ENCODE measurements around the gene CCDC91.

CCDC91 gene

GRCh38 chr12:28513983-28514382 lies 323.7 kb downstream of the CCDC91 start:
- POLR2A ChIA-PET = no interaction called here
- TF ChIP-seq ARNT (IDR thresholded peaks at IDR 0.05) (no peak), TARDBP (IDR thresholded peaks at IDR 0.05) (no peak), SUZ12 (IDR thresholded peaks at IDR 0.05) (no peak), FOXA1 (IDR thresholded peaks at IDR 0.05) (no peak), PKNOX1 (IDR thresholded peaks at IDR 0.05) (no peak), ELF4 (IDR thresholded peaks at IDR 0.05) (no peak), HDGF (IDR thresholded peaks at IDR 0.05; ENCODE audit: borderline replicate concordance) (no peak), FOXM1 (IDR thresholded peaks at IDR 0.05; ENCODE audit: borderline replicate concordance) (no peak), NFRKB (IDR thresholded peaks at IDR 0.05) (no peak), BHLHE40 (IDR thresholded peaks at IDR 0.05; ENCODE audit: borderline replicate concordance) (no peak), SP1 (IDR thresholded peaks at IDR 0.05) (no peak), CTBP1 (IDR thresholded peaks at IDR 0.05; ENCODE audit: borderline replicate concordance) (no peak), L3MBTL2 (conservative IDR thresholded peaks at IDR 0.05) (no peak), FOXK2 (IDR thresholded peaks at IDR 0.05) (no peak), LEF1 (IDR thresholded peaks at IDR 0.05; ENCODE audit: borderline replicate concordance) (no peak), ZNF384 (IDR thresholded peaks at IDR 0.05) (no peak)
- CTCF ChIA-PET = no interaction called here
- no peak for DNase-seq (ENCODE audit: extremely low spot score)

DNA sequence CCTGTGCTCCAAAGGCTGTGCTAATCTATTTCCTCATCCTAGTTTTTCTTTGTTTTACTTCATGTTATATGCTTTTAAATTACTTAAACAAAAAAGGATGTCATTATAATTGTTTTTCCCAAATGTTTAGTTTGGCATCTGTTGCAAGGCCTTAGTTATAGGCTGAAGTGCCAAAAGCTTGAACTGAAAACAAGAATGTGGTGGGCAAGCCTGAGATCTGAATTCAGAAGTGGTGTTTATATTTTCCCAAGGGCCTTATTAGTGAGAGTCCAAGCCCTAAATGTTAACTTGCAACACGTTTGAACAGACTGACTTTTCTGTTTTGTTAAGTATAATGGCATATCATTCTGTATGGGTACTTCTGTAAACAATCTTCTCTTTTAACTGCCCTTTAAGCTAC lies 326.8 kb downstream of the CCDC91 start:
- POLR2A ChIA-PET = no interaction called here
- CTCF ChIA-PET = no interaction called here
- DNase-seq (ENCODE audit: extremely low spot score) = no peak
- TF ChIP-seq FOXM1 (IDR thresholded peaks at IDR 0.05; ENCODE audit: borderline replicate concordance) (no peak), FOXA1 (IDR thresholded peaks at IDR 0.05) (no peak), SUZ12 (IDR thresholded peaks at IDR 0.05) (no peak), TARDBP (IDR thresholded peaks at IDR 0.05) (no peak), HDGF (IDR thresholded peaks at IDR 0.05; ENCODE audit: borderline replicate concordance) (no peak), CTBP1 (IDR thresholded peaks at IDR 0.05; ENCODE audit: borderline replicate concordance) (no peak), ZNF384 (IDR thresholded peaks at IDR 0.05) (no peak), ARNT (IDR thresholded peaks at IDR 0.05) (no peak), LEF1 (IDR thresholded peaks at IDR 0.05; ENCODE audit: borderline replicate concordance) (no peak), FOXK2 (IDR thresholded peaks at IDR 0.05) (no peak), NFRKB (IDR thresholded peaks at IDR 0.05) (no peak), L3MBTL2 (conservative IDR thresholded peaks at IDR 0.05) (no peak), ELF4 (IDR thresholded peaks at IDR 0.05) (no peak)

- DNase-seq (ENCODE audit: extremely low spot score) = no peak
- ChIA-PET POLR2A (no interaction called here), CTCF (no interaction called here)
- TF ChIP-seq LEF1 (IDR thresholded peaks at IDR 0.05; ENCODE audit: borderline replicate concordance) = no peak
- TF ChIP-seq HDGF (IDR thresholded peaks at IDR 0.05; ENCODE audit: borderline replicate concordance) = no peak
- no peak for TF ChIP-seq ARNT (IDR thresholded peaks at IDR 0.05)
- TF ChIP-seq CTBP1 (IDR thresholded peaks at IDR 0.05; ENCODE audit: borderline replicate concordance) = no peak
These were observed 337.5 kb downstream of the CCDC91 start for GRCh38 chr12:28527631-28528249.

DNA sequence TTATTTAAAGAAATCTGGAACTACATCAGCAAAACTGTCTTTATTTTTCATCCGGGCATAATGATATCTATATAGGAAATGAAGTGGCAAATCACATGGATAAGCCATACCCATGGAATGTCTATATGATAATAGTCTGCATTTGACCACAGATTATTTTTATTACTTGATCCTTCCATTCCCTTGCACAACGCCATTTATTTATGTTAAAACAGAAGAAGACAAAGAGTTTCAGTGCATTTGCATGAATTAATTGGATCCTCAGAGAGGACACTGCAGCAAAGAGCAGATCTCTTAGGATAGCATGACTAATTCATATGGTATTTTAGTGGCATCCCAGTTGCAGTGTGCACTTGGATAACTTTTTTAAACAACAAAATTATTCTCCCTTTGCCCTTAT lies 345.0 kb downstream of the CCDC91 start:
- no peak for TF ChIP-seq PKNOX1 (IDR thresholded peaks at IDR 0.05)
- no peak for TF ChIP-seq HDGF (IDR thresholded peaks at IDR 0.05; ENCODE audit: borderline replicate concordance)
- no peak for TF ChIP-seq LEF1 (IDR thresholded peaks at IDR 0.05; ENCODE audit: borderline replicate concordance)
- TF ChIP-seq SUZ12 (IDR thresholded peaks at IDR 0.05) = no peak
- CTCF ChIA-PET = no interaction called here
- POLR2A ChIA-PET = no interaction called here
- DNase-seq (ENCODE audit: extremely low spot score) = no peak

DNA sequence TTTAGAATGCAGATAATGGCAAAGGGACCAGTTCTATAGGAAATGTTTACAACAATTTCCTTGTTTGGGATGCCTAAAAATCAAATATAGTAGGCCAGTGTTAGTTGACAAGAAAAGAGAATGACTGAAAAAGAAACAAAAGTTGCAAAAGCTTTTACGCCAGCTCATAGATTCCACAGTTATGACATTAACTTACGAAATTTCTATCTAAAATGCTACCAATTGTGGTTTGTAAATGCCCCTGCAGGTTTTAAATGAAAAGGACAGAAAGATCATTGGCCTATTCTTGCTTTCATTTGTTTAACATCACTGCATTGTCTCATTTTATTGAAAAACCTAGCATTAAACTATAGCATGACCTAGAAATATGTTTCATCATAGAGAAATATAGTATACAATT lies 345.8 kb downstream of the CCDC91 start:
- ChIA-PET CTCF (interaction anchor here (1.0 kb wide), 1 partner anchor 9 kb away, joined by 4 read pairs; no protein-coding TSS in a partner anchor), POLR2A (no interaction called here)
- TF ChIP-seq PKNOX1 (IDR thresholded peaks at IDR 0.05) (no peak), NFRKB (IDR thresholded peaks at IDR 0.05) (no peak), LEF1 (IDR thresholded peaks at IDR 0.05; ENCODE audit: borderline replicate concordance) (no peak), SUZ12 (IDR thresholded peaks at IDR 0.05) (no peak), FOXA1 (IDR thresholded peaks at IDR 0.05) (no peak), ELF4 (IDR thresholded peaks at IDR 0.05) (no peak), FOXK2 (IDR thresholded peaks at IDR 0.05) (no peak), BHLHE40 (IDR thresholded peaks at IDR 0.05; ENCODE audit: borderline replicate concordance) (no peak), CTBP1 (IDR thresholded peaks at IDR 0.05; ENCODE audit: borderline replicate concordance) (no peak), SP1 (IDR thresholded peaks at IDR 0.05) (no peak), FOXM1 (IDR thresholded peaks at IDR 0.05; ENCODE audit: borderline replicate concordance) (no peak), TARDBP (IDR thresholded peaks at IDR 0.05) (no peak), ARNT (IDR thresholded peaks at IDR 0.05) (no peak), L3MBTL2 (conservative IDR thresholded peaks at IDR 0.05) (no peak)
- DNase-seq (ENCODE audit: extremely low spot score) = no peak

DNA sequence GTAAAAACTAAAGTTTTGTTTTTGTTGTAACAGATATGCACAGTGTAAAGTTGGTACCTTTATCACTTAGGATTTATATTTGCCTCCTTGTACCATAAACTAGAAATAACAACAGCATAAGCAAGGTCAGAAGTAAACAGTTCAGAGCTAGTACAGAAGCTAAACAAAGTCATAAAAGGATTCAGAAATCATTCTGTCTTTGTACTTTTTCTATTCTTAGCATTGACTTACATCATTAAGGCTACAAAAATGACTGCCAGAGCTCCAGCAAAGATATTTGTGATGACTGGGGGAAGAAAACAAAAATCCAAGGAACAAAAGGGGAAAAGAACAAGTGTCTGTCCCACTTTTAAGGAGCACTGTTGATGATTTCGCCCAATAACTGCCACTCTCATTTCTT lies 347.2 kb downstream of the CCDC91 start:
- DNase-seq (ENCODE audit: extremely low spot score) = no peak
- ChIA-PET POLR2A (no interaction called here), CTCF (no interaction called here)
- TF ChIP-seq ARNT (IDR thresholded peaks at IDR 0.05) = no peak
- no peak for TF ChIP-seq FOXK2 (IDR thresholded peaks at IDR 0.05)
- TF ChIP-seq ZNF384 (IDR thresholded peaks at IDR 0.05) = no peak
- no peak for TF ChIP-seq HDGF (IDR thresholded peaks at IDR 0.05; ENCODE audit: borderline replicate concordance)
- no peak for TF ChIP-seq L3MBTL2 (conservative IDR thresholded peaks at IDR 0.05)
- no peak for TF ChIP-seq LEF1 (IDR thresholded peaks at IDR 0.05; ENCODE audit: borderline replicate concordance)
- no peak for TF ChIP-seq ELF4 (IDR thresholded peaks at IDR 0.05)
- no peak for TF ChIP-seq NFRKB (IDR thresholded peaks at IDR 0.05)
- no peak for TF ChIP-seq SP1 (IDR thresholded peaks at IDR 0.05)
- TF ChIP-seq BHLHE40 (IDR thresholded peaks at IDR 0.05; ENCODE audit: borderline replicate concordance) = no peak
- no peak for TF ChIP-seq TARDBP (IDR thresholded peaks at IDR 0.05)
- TF ChIP-seq CTBP1 (IDR thresholded peaks at IDR 0.05; ENCODE audit: borderline replicate concordance) = no peak
- no peak for TF ChIP-seq FOXA1 (IDR thresholded peaks at IDR 0.05)
- no peak for TF ChIP-seq FOXM1 (IDR thresholded peaks at IDR 0.05; ENCODE audit: borderline replicate concordance)
